Measurements from ENCODE around the gene PDP2. TPM values are rescaled to one million over a fixed set of nuclear protein-coding genes. Genes with fewer than 3 reads are reported as not detected.

The PDP2 gene, protein sequence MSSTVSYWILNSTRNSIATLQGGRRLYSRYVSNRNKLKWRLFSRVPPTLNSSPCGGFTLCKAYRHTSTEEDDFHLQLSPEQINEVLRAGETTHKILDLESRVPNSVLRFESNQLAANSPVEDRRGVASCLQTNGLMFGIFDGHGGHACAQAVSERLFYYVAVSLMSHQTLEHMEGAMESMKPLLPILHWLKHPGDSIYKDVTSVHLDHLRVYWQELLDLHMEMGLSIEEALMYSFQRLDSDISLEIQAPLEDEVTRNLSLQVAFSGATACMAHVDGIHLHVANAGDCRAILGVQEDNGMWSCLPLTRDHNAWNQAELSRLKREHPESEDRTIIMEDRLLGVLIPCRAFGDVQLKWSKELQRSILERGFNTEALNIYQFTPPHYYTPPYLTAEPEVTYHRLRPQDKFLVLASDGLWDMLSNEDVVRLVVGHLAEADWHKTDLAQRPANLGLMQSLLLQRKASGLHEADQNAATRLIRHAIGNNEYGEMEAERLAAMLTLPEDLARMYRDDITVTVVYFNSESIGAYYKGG
- 7.4 and 10.5 TPM in 2 replicates for total RNA-seq (2014; rRNA removed; shearing (Covaris generic))
- polyA plus RNA-seq (2014; cell fraction: nucleus; rRNA removed): 8.3 and 8.8 TPM in 2 replicates

DNA sequence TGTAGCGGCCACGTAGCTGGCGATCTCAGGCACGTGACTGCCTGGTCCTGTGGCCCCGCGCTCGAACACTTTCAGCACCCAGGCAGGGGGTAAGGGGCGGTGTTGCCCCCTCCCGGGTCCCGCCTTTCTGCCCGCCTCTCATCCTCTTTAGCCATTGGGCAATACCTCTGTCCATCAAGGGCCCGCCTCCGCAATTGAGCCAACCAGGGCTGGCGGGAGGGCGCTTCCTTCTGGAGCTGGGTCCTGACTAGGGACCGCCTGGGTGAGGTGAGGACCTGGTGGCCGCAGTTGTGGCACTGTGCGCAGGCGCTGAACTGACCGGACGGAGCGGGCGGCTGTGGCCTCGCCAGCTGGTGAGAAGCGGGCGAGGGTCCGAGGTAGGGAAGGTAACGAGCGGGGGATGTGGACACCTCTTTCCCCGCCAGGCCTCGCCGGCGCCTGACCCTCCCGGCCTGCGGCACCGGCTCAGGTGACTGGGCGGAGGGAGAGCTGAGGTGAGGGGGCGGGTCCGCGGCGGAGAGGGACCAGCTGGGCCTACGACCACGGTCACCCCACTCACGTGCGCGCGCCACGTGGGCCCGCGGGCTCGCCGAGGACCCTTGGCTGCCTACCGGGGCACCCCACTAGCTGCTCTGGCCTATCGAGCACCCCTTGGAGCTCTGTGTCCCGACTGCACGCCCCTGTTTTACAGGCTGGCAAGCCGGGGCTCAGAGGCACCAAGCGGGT, at the start of gene PDP2:
Gene PDP2 (plus strand): TSS at position 228 of the 726 bp plus-strand sequence. CDS start 3,770 bp downstream, outside the sequence.
- DNase-seq (ENCODE audit: extremely low read depth, low read depth): peak; percentile 98

DNA sequence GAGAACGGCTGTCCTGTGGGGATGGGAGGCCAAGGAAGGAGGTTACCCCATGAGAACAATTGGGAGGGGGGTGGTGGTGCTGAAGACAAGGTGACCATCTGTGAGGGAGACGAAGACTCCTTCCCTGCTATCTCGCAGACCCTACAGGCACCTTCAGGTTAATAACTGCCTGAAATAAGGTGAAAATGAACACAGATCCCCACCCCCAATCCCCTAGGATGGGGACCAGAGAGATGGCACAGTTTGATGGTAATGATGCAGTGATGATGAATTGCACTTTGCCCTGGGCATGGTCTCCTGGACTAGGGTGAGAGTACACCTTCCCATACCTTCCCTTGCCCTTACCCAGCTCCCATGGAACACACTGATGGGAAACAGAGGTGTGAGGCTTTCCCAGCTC, 48.1 kb upstream of the PDP2 start:
- DNase-seq (ENCODE audit: extremely low read depth, low read depth): no peak

DNA sequence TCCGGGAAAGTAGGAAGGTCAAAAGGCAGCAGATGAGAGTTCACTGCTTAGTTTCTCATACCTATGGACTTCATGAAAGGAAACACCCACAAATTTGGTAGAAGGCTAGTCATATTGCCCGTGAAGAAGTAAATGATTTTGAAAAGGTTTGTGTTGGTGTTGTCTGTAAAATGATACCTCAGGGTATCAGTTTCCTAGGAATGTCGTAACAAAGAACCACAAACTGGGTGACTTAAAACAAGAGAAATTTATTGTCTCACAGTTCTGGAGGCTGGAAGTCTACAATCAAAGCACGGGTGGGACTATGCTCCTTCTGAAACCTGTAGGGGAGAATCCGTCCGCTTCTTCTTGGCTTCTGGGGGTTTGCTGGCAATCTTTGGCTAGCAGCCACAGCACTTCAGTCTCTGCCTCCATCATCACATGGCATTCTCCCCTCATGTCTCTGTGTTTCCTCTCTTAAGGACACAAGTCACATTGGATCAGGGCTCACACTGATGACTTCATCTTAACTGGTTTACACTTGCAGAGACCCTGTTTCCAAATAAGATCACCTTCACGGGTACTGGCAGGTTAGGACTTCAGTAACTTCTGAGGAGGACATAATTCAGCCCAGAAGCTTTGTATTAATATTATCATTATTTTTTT, 47.5 kb upstream of the PDP2 start:
- no peak for DNase-seq (ENCODE audit: extremely low read depth, low read depth)

DNA sequence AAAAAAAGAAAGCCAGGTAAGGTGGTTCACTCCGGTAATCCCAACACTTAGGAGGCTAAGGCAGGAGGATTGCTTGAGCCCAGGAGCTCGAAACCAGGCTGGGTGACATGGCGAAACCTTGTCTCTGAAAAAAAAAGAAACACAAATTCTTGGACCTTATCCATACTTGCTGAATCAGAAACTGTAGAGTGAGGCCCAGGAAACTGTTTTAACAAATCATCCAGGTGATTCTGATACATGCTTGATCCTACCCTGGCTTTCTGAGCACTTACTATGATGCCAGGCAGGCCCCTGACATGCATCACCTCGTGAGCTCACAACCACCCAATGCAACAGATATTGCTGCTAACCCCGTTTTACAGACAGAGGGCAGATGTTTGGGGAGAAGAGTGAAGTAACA, 45.6 kb upstream of the PDP2 start:
- no peak for DNase-seq (ENCODE audit: extremely low read depth, low read depth)

DNA sequence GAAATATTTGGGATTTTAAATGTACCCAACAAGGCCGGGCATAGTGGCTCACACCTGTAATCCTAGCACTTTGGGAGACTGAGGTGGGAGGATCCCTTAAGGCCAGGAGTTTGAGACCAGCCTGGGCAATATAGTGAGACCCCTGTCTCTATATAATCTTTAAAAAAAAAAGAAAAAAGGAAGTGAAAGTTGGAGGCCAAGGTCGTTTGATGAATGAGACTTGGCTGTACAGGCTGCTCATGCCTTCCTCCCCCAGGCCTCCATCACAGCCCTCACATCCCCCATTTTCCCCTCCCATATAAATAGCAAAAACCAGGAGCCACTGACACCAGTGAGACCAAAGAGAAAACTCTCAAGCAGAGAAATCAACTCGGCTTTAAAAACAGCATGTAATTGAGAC, 39.4 kb upstream of the PDP2 start:
- DNase-seq (ENCODE audit: extremely low read depth, low read depth): no peak

DNA sequence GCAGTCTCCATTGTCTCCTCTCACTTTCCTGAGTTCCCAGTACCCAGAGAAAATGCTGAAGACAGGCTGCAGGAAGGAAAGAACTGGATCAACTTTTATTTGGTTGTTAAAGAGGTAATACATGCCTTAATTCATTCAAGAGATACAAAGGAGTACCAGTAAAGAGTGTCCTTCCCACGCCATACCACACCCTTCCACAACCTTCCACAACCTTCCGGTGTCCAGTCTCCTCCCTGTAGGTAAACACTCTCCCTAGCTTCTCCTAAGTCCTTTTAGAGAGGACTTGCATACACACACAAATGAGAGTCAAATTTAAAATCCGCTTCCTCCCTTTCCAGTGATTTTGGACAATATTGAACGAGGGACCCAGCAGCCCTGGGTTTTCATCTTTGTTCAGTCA, 38.9 kb upstream of the PDP2 start:
- no peak for DNase-seq (ENCODE audit: extremely low read depth, low read depth)

DNA sequence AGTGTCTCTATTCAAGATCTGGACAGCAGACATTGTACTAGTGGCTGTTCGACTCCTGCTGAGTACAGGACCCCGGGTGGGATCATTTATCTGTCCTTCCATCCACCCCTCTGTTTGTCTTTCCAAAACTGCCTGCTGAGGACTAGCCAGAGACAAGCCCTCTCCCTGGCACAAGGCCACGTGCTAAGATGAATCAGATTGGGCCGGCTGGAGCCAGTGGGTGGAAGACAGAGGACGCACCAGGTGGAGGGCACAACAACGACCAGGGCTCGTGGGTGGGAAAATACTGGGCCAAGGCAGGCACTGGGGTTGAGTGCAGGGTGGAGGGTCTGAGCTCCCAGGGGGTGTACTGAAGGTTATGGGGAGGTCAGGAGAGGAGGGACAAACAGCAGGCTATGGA, 37.5 kb upstream of the PDP2 start:
- no peak for DNase-seq (ENCODE audit: extremely low read depth, low read depth)

DNA sequence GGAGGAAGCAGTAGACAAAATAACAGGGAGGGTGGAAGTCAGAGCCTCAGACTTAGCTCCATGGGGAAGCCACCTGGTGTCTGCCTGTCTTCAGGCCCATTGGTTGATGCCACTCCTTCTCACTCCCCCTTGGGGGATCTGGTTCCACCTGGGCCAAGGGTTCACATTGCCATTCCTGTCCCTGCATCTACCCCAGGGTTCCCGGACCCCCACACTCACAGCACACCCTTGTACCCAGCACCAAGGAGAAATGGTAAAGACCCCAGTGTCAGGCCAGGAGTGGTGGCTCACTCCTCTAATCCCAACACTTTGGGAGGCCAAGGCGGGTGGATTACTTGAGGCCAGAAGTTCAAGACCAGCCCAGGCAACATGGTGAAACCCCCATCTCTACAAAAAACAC, 37.1 kb upstream of the PDP2 start:
- DNase-seq (ENCODE audit: extremely low read depth, low read depth): no peak

DNA sequence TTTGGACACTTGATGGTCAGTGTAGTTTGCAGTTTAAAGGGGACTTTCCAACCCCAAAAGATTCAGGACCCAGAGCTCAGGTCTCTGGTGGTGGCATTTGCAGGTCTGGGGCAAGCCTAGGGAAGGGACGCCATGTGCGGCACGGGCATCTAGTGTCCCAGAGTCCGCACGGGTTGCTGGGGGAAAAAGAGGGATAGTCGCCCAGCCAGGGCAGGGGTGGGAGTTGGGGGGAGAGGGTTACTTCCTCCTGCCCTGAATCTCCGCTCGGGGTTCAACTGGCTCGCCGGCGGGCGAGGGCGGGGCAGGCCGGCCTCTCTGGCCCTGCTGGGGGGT, 36.3 kb upstream of the PDP2 start:
- DNase-seq (ENCODE audit: extremely low read depth, low read depth): no peak

DNA sequence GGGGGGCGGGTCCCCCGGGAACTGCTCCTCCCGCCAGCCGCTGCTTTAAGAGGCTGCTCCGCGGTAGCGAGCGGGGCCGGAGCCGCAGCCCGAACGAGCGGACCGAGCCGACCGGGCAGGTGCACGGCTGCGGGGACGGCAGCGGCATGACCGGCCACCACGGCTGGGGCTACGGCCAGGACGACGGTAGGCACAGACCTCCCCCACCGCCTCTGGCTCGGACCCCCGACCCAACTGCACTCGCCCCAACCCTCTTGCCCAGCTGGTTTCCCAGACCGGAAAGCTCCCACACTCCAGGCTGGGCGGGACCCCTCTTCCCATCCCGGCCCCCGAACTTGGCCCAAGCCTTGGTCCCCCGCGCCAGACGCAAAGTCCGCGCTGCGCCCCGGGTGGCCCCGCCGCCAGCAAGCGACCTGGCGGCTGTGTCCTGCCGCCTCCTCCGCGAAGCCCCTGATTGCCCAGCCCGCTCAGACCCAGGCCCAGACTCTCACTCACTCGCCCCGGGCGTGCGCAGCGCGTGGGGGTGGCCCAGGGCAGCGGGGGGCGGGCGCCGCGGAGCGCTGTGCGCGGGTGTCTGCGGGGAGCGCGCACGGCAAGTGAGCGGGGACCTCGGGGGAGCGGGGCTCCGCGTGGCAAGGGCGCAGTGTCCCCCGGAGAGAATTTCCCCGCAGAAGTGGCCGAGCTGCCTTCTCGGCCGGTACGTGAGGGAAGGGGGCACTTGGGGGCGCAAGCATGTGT, 35.8 kb upstream of the PDP2 start, which contains the start of gene CA7:
Gene CA7 (plus strand): TSS at position 73 of the 738 bp plus-strand sequence. CDS start 74 bp downstream, at position 147.
- DNase-seq (ENCODE audit: extremely low read depth, low read depth): no peak

DNA sequence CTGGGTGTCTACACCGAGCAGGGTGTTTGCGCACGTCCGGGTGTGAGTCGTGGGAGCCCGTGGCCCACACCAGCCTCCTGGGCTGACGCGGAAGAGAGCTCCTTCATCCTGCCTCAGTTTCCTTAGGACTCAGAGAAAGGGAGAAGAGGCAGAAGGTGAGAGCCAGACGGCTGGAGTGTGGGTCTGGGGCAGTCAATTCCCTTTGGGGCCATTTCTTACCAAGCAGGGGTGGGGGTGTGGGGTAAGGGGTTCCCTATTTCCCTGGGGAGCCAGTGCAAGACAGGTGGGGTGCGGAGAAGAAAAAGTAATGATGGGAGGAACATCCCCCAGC, 35.3 kb upstream of the PDP2 start:
- DNase-seq (ENCODE audit: extremely low read depth, low read depth): no peak

DNA sequence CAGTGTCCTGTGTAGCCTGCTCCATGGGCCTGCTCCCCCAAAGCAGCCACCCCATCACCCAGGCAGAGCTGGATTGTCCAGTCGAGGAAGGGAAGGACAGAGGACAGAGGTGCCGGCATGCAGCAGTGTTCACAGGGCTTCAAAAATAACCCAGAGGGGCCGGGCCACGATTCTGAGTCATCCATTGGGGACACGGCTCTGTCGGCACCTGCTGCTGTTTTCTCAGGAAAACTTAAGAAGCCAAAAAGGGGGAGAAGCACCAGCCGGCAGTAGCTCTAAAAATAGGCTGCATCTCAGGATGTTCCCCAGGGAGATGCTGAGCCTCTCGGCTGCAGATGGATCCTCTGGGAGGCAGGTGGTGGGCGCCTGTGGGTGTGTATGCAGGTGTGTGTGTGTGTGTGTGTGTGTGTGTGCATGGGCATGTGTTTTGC, 34.5 kb upstream of the PDP2 start:
- no peak for DNase-seq (ENCODE audit: extremely low read depth, low read depth)

DNA sequence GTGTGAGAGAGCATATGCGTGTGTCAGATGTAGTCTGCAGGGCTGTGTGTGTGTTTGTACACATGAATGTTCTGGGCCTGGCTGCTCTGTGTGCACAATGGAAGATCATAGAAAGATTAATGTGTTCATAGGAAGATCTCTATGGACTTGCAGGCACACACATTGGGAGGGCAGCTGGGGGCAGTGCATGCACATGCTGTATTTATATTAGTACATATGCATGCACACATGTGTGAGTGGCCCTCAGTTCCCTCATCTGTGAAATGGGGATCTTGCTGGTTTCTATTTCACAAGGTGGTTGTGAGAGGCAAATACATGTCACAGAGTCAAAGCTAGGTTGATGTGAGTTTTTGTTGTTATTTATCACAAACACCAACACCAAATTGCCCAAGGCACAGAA, 34.0 kb upstream of the PDP2 start:
- no peak for DNase-seq (ENCODE audit: extremely low read depth, low read depth)

DNA sequence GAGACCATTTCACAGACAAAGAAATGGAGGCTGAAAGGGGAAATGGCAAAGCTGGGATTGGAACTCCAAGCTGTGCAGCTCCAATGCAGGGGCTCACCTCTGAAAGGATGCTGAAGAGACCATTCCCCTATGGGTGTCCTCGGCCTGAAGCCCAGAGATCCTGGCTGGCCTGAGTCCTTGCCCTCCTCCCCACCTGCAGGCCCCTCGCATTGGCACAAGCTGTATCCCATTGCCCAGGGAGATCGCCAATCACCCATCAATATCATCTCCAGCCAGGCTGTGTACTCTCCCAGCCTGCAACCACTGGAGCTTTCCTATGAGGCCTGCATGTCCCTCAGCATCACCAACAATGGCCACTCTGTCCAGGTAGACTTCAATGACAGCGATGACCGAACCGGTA, 33.5 kb upstream of the PDP2 start:
- no peak for DNase-seq (ENCODE audit: extremely low read depth, low read depth)

DNA sequence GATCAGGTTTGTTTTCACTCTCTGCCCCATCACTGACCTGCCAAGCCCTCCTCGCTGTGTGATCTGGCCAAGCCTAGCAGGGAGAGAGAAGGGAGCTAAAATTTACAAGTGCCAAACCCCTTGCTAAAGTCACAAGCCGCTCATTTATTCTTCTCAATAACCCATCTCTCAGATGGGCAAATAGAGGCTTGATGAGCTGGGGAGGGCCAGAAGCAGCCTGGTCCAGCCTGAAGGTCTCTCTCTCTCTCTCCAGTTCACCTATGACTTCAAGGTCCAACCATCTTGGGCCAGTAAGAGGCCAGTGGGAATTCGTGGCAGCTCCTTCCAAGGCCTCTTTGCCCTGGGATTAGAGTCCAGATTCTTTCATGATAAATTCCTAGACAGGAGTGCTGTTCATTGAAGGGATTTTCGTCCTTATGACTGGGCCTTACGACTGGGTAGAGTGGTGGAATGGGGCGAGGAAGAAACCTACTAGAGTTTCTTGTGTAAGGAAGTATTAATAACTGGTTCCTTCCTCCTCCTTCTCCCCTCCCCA, 32.7 kb upstream of the PDP2 start:
- no peak for DNase-seq (ENCODE audit: extremely low read depth, low read depth)

DNA sequence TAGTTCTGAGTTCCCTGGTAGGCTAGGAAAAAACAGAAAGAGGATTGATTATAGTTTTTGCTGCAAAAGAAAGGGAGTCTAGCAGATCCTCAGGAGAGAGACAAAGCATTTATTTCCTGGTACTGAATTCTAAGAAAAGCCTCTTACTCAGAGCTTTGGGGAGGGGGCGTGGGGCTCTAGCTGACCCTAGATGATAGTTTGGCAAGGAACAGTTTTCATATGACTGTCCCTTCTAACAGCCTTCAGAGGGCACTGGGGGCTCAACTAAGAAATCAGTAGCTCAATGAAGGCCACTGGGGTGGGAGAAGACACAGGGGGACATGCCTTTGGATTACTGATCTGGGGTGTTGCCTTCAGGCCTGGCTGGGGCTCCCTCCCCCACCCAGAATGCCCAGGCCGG, 32.1 kb upstream of the PDP2 start:
- DNase-seq (ENCODE audit: extremely low read depth, low read depth): no peak

DNA sequence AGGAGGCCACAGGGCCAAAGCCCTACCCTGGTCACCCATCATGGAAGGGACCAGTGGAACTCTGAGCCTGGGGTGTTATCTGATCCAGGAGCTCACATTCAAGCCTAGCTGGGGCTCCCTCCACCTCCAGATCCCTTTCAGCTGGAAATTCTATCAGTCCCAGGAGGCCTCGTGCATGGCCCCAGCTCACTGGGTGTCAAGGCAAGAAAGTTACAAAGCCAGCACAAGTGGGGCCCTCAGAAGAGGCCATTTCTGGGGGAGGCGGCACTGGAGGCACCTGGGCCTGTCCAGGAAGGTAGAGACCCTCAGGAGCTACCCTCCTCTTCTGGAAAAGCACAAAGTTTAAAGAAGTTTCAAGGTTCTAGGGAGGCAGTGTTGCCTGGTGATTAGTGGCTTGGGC, 31.3 kb upstream of the PDP2 start:
- DNase-seq (ENCODE audit: extremely low read depth, low read depth): no peak

DNA sequence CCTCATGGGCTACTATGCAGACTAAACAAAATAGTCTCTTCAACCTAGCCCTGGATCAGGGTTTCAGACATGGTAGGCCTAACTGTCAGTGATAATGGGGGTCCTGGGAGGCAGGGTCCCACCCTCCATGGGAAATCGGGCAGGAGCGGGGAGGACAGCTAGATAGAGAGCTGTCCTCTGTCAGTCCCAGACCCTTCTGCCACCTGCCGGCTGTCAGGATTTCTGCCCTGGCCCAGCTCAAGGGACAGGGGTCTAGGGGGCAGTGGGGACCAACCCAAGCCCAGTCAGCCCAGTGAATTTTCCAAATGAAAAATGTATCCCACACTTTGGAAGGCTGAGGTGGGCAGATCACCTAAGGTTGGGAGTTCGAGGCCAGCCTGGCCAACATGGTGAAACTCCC, 30.8 kb upstream of the PDP2 start:
- no peak for DNase-seq (ENCODE audit: extremely low read depth, low read depth)

DNA sequence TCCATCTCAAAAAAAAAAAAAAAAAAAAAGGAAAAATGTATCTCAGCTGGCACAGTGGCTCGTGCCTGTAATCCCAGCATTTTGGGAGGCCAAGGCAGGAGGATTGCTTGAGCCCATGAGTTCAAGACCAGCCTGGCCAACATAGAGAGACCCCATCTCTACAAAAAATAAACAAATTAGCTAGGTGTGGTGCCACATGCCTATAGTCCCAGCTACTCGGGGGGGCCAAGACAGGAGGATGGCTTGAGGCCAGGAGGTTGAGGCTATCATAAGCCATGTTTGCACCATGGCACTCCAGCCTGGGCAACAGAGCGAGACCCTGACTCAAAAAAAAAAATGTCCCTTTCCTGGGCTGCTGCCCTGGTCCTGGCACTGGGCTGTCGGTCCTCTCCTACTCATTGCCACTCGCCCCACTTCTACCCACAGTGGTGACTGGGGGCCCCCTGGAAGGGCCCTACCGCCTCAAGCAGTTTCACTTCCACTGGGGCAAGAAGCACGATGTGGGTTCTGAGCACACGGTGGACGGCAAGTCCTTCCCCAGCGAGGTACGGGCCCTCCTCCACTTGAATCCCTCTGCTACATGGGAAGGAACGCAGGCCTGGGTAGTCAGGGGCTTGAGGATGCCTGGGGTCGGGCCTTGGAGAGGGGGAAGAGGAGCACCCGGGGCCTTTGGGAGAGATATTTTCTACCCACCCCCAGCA, 30.1 kb upstream of the PDP2 start:
- no peak for DNase-seq (ENCODE audit: extremely low read depth, low read depth)
